ENCODE measurements around the gene CYP4X1.
"Not testable (repeated sequence)": the region's sequence is repeated elsewhere in the genome, so short reads cannot be mapped to it uniquely, and the experiment has no call there.

CYP4X1 gene

DNA sequence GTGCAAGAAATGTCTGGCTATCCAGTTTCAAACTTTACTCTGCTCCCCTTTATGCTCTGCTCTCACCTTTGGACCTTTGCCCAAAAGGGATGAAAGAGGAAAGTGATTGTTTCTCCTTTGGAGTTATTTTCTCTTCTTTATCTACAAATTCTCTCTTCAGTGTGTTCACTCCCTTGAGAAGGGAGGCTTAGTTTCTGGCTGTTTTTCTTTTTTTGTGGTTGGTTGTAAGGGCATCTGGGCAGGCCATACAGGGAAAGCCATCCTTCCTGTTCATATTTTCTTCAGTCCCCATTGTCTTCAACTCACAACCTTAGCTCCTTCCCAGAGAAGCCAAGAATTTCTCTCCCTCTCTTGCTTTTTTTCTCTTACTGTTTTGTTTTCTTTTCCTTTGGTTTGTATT, 46.0 kb downstream of the CYP4X1 start:
- DNase-seq (ENCODE audit: low read depth in 2 of 2), result not testable (repeated sequence)

DNA sequence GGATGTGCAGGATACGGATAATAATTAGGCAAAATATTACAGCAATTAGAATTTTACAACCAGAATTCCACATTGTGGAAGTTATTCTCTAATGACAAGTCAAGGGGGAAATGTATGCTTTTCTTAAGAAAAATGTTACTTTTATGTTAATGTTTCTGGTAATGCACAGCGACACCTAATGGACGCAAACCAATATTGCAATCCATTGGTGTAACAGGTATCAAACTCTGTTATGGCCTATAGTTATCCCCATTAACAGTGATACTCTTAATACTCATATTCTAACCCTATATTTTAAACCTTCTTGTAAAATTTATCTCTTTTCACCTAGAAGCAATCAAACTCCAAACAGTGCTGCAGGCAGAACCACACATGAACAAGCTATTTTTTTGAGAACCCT, 65.9 kb downstream of the CYP4X1 start:
- DNase-seq (ENCODE audit: low read depth in 2 of 2), result peak in 1 of 2 donors; percentile 1

DNA sequence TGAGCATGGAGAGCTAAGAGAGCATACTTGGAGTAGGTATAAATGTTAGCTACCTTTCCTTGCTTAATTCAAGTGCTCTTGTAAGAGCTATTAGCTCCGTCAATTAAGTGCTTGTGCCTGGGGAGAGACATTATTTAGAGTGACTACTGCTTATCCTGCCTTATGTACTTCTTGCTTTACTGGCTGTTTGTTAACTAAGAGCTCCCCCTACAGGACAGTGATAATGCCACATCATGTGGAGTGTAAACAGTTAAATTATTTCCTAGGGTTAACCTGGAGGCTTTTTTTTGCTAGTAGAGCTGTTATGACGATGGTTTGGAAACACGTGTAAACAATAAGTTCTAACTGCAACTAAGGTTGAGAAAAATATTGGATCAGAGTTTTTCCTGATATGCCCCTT, 68.0 kb downstream of the CYP4X1 start:
- DNase-seq (ENCODE audit: low read depth in 2 of 2), result not testable (repeated sequence)

All from stimulated activated CD8-positive, alpha-beta memory T cell treated with anti-CD3 and anti-CD28 coated beads, Interleukin-2, amount 100 ng/mL, for 48 hours (primary cell).